HG02759 (cell line): ENCODE data around the gene RPL39.
"Not testable (repeated sequence)": the region's sequence is repeated elsewhere in the genome, so short reads cannot be mapped to it uniquely, and the experiment has no call there.

Experiments used
- ATAC-seq: cut with Tn5 transposase; IDR thresholded peaks from one replicate; pipeline ENCODE4 v1.9.1; 2021; ENCODE audit warnings: mild to moderate bottlenecking, moderate library complexity; ENCODE audit not compliant: unreplicated experiment

The RPL39 gene

DNA sequence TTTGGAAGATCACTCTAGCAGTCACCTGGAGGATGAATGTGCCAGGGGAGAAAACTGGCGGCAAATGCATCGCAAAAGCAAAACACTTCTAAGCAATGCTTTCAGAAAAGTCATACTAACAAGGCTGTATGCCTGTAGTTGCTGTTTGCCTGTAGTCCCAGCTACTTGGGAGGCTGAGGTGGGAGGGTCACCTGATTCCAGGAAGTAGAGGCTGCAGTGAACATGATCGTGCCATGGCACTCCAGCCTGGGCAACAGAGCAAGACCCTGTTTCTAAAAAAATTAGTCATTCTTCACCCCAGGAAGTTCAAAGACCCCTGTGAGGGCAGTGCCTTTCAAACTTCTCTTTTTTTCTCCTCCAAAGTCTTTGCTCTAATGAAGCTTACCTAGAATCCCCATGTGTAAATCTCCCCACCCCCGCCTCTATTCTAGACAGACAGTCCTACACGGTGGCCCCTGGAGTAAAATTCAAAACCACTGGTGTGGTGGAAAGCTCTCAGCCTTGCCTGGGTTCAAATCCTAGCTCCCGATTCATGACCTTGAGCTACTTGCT is 27.5 kb downstream of the RPL39 start:
- ATAC-seq, result no peak

DNA sequence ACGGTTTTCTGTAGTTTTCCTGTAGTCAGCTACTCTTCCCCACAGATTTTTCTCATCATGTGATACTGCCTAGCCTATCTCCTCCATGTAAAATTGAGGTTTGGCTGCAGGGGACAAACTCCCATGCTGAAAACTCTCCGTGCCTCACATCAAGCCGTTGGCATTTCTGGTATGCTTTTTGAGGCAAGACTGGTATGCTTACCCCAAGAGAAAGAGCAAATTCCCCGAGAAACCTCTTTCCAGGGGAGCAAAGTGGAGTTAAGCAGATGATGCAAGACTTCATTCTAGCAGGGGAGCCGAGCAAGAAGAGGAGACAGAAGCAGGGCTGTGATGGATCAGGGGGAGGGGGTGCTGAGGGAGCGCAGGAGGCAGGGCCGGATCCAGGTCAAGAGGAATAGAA is 28.2 kb downstream of the RPL39 start:
- no peak for ATAC-seq

- no peak for ATAC-seq
Measured at GRCh38 chrX:119762718-119763117, 28.7 kb downstream of the RPL39 start.

- no peak for ATAC-seq
Measured at GRCh38 chrX:119760026-119760877, 31.2 kb downstream of the RPL39 start.

DNA sequence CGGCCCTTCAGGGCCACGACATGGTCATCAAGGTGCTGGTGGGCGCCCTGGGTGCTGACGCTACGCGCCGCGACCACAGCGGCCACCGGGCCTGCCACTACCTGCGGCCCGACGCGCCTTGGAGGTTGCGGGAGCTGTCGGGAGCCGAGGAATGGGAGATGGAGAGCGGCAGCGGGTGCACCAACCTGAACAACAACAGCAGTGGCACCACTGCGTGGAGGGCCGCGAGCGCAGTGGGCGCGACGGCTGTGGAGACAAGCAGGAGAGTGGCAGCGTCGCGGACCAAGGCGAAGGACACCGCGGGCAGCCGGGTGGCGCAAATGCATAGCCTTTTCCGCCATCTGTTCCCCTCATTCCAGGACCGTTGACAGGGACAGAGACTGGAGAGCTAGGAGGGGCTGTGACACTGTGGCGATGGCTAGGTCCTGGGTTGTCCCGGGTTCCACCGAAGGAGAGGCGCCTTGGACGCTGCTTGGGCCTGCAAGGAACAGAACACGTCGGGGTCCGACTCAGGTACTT is 32.1 kb downstream of the RPL39 start:
- ATAC-seq, result no peak

GRCh38 chrX:119758731-119759247 is 32.6 kb downstream of the RPL39 start:
- no peak for ATAC-seq

- no peak for ATAC-seq
Measured at GRCh38 chrX:119757979-119758730, 33.3 kb downstream of the RPL39 start, which contains the start of gene SOWAHD. Gene SOWAHD, plus strand, starts transcription at chrX:119758588. Its CDS starts 80 bp downstream, at chrX:119758668.

GRCh38 chrX:119757646-119757978 is 33.8 kb downstream of the RPL39 start:
- no peak for ATAC-seq

DNA sequence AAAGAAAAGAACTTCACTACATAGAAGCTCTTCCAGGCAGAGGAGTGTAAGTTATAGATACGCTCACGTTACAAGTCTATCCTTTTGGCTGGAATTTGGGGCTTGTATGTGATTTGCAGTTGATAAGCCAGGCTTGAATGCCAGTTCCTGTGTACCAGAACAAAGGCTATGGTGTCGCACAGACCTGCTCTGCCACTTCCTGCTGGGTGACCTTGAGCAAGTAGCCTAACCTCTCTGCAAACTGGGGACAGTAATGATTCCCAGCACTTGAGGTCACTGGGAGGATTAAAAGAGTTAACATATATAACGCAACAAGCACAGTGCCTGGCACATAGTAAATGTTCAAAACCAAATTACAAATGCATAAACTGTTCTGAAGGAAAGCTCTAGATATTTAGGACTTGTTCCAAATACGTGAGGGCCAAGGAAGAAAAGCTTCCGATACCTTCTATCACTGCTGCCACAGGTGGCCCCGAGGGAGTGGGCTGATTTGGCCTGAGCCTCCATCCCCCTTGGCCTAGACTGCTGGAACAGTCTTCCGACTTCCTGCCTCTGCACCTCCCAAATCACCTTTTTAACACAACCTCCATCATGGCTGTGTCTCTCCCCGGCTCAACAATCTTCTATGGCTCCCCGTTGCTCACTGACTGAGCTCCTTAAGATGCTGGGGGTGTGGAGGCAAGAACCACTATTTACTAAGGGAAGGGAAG is 34.3 kb downstream of the RPL39 start:
- ATAC-seq, result no peak

GRCh38 chrX:119755981-119756533 is 35.4 kb downstream of the RPL39 start:
- peak; percentile 72 for ATAC-seq

DNA sequence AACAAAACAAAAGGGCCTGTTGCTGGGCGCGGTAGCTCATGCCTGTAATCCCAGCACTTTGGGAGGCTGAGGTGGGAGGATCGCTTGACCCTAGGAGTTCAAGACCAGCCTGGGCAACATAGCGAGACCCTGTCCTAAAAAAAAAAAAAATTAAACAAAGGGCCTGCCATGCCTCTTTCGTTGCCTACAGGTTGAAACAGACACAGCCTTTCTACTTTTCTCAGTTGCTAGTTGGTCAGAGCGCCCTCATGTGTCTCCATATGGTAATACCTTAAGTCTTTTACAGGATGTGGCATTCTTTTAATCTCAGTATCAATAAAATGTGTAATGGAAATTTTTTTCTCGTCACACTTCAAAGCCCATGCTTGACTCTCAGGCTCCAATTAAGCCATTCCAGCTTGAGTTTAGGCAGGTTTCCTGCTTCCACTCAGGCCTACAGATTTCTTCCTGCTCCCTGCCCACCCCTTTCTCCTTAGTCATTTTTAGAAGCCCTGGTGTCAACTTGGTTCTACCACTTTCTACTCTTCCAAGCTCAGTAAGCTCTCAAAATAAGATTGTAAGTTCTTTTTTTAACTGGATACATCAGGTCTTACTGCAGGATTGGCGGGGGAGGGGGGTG is 37.7 kb downstream of the RPL39 start:
- no peak for ATAC-seq

- no peak for ATAC-seq
Measured at GRCh38 chrX:119753001-119753400, 38.4 kb downstream of the RPL39 start.

- ATAC-seq, result not testable (repeated sequence)
Measured at GRCh38 chrX:119750751-119751150, 40.7 kb downstream of the RPL39 start.

DNA sequence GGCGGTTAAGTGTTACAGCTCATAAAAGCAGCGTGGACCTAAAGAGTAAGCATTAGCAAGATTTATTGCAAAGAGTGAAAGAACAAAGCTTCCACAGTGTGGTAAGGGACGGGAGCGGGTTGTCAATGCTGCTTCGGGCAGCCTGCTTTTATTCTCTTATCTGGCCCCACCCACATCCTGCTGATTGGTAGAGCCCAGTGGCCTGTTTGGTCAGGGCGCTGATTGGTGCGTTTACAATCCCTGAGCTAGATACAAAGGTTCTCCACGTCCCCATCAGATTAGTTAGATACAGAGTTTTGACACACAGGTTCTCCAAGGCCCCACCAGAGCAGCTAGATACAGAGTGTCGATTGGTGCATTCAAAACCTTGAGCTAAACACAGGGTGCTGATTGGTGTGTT is 41.3 kb downstream of the RPL39 start:
- not testable (repeated sequence) for ATAC-seq

DNA sequence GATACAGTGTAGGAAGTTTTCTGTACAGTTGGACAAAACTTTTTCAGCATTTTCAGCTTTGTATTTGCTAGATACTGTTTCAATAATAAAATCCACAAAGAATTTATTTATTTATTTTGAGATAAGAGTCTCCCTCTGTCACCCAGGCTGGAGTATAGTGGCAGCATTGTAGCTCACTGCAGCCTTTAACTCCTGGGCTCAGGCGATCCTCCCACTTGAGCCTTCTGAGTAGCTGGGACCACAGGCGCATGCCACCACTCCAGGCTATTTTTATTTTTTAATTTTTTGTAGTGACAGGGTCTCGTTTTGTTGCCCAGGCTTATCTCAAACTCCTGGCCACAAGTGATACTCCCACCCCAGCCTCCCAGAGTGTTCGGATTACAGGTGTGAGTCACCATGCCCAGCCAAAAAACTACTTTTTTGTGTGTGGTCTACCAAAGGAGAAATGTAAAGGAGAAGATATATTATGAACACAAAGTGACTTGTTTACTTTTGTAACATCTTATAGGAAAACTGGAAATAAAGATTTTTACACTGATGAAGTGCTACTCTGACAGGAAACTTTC is 46.1 kb downstream of the RPL39 start:
- ATAC-seq, result no peak

- no peak for ATAC-seq
Measured at GRCh38 chrX:119738742-119739141, 52.7 kb downstream of the RPL39 start.
